ENCODE results near the gene DNM1.
"Not testable (repeated sequence)": the region's sequence is repeated elsewhere in the genome, so short reads cannot be mapped to it uniquely, and the experiment has no call there.

The DNM1 gene

DNA sequence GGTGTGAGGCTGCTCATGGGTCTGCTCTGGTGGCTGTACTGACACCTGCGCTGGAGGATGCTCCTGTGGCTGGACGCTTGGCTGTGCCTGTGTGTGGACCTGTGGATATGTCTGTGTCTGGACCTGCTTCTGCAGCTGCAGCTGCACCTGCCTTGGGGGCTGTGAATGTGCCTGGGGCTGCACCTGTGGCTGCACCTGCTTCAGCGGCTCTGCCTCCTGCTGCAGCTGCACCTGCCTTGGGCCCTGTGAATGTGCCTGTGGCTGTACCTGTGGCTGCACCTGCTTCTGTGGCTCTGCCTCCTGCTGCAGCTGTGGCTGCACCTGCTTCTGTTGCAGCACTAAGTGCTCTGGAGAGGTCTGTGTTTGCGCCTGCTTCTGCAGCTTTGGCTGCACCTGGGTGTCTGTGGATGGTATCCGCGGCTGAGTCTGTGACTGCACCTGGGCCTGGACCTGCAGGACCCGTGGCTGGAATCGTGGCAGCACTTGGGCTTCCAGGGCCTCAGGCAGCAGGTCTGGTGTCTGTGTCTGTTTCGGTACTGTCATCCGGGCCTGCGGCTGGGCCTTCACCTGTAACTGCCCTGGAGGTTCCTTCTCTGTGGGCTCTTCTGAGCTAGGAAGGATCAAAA is 24.3 kb upstream of the DNM1 start:
- no peak for DNase-seq

DNA sequence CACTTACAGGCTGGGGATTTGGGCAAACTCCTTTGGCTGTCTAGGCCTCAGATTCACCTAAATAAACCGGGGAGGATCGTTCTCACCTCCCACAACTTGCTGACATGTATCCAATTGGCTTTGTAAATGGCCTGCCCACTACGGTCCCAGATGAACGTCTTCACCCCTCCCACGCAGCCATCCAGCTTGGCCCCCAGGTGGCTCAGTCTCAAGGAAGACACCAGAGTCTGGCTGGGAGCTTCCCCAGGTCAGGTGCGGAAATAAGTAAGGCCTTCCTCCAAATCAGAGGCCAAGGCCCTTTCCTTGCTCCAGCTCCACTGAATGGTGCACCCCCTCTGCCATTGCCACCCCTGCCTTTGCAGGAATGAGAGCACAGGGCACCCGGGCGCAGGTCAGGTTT is 23.2 kb upstream of the DNM1 start:
- no peak for DNase-seq

DNA sequence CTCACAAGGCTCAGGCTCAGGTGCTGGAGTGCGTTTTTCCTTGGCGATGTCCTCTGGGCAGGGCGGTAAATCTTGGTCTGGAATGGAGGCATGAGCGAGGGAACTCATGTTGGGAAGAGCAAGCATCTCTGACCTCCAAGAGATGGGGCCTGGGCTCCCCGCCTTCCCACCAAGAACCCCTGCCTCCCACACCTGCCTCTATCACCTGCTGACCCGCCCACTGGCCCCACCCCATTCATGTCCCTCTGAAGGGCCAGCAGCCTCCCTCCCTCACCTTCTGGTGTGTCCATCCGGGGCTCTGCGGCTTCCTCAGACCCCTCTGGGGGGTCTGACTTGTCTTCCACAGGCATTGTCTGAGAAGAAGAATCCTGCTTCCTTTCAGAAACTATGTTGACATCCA is 22.7 kb upstream of the DNM1 start:
- DNase-seq: no peak

DNA sequence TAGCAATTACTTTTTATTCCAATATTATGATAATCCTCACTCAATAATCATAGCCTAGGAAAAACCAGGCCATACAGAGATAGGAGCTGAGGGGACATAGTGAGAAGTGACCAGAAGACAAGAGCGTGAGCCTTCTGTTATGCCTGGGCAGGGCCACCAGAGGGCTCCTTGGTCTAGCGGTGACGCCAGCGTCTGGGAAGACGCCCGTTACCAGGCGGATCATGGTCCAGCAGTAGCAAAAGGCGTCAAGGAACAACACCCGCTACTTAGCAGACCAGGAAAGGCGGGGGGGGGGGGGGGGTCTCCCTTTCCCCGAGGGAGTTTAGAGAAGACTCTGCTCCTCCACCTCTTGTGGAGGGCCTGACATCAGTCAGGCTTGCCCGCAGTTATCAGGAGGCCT is 21.7 kb upstream of the DNM1 start:
- DNase-seq: not testable (repeated sequence)

DNA sequence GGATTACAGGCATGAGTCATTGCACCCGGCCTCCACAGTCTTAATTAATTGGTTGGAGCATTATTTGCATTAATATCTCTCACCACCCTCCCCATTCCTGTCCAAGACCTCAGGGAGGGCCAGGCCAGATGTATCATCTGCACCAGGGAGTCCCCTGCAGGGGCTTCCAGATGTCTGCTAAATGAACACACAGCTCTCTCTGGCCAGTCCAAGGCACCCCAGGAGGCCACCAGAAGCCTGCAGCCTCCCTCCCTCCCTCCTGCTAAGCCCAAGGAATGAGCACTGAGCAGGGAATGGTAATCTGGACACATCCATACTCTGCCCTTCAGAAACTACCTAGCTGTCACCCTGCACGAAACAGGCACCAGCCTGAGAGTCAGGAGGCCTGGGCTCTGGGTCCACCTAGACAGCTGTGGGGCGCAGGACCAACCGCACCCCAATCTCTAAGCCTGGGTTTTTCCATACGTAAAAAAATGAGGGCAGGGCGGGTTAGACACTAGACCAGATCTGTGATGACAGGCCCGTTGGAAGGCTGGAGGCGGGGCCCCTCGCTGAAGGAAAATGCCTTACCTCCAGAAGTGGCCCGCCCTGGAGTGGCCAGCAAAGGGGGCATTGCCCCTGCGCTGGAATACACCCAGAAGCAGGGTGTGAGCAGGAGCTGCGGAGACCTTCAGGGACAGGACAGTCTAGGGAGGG is 20.1 kb upstream of the DNM1 start:
- DNase-seq: no peak

DNA sequence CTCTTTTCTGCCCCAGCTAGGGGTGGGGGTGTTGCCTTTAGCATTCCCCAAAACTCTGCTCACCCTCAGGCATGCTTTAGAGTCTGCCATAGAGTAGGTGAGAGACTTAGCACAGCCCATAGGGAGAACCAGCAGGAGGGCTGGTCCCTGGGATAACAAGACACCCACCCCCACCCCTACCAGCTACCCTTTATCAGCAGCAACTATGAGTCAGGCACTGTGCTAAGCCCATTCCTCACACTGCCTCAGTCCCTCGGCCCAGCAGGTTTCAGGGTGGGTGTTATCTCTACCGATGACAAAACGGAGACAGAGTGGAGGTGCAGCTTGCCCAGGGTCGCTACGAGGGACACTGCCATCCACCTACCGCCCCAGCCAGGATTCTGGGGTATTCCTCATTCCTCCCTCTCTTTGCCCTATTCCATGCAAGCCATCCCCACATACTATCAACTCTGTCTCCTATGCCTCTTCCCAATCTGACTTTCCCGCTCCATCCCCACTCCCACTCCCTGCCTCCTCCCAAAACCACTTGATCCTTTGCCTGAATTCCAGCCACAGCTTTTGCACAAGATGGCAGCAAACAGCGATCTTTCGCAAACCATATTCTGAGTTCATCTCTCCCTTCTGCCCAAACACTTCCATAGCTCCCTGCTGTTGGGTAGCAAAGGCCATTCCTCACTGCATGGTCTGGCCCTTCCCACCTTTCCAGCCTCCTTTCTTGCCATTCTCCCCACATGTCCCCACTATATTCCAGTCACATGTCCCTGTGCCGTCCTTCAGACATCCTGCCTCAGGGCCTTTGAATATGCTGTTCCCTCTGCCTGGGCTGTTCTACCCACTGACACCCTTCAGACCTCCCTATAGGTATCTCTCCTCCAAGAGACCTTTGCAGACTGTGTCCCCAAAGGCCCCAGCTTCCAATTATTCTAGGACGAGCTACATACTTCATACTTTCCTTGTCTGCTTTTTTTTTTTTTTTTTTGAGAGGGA is 16.9 kb upstream of the DNM1 start:
- no peak for DNase-seq

DNA sequence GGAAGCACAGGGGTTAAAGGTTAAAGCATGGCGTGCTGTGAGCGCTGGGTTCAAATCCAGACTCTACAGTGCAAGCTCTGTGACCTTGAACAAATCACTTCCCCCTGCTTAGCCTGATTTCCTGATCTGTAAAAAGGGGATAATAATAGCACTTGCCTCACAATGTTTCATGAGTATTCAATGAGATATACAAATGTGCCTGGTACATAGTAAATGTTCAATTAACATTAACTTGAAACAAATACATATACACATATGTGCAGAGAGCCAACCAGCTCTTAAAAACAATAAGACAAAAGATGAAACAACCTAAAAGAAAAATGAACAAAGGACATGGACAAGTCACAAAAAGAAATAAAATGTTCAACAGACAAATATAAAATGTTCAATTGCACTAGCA is 15.8 kb upstream of the DNM1 start:
- DNase-seq: no peak

DNA sequence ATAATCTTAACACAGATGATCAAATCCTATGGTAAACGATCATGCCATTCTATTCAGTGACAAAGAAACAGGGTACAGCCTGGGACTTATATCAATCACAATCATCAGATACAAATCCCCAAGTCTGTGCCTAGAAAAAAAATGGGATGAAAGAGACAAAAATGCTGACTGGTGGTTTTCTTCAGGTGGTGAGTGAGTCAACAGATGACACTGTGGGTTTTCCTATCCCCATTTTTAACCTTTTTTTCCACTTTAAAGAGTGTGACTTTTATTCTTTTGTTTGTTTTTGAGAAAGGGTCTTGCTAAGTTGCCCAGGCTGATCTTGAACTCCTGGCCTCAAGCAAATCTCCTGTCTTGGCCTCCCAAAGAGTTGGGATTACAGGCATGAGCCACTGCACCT is 15.0 kb upstream of the DNM1 start:
- no peak for DNase-seq

DNA sequence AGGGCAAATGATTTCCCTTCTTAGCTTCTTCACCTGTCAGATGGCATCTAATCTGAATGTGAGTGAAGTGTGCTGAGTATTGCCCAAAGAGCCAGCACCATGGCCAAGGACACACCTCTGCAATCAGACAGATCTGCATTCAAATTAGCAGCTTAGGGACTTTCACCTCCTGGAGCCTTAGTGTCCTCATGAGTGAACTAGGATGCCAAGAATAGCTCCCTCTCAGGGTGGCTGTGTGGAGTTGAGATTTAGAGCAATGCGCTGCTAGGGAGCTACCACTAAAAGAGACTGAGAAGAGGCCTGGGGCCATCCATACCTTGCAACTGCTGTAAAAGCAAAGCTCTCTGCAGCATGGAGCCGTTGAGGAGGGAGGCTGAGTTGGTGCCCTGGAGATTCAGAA is 13.2 kb upstream of the DNM1 start:
- no peak for DNase-seq

DNA sequence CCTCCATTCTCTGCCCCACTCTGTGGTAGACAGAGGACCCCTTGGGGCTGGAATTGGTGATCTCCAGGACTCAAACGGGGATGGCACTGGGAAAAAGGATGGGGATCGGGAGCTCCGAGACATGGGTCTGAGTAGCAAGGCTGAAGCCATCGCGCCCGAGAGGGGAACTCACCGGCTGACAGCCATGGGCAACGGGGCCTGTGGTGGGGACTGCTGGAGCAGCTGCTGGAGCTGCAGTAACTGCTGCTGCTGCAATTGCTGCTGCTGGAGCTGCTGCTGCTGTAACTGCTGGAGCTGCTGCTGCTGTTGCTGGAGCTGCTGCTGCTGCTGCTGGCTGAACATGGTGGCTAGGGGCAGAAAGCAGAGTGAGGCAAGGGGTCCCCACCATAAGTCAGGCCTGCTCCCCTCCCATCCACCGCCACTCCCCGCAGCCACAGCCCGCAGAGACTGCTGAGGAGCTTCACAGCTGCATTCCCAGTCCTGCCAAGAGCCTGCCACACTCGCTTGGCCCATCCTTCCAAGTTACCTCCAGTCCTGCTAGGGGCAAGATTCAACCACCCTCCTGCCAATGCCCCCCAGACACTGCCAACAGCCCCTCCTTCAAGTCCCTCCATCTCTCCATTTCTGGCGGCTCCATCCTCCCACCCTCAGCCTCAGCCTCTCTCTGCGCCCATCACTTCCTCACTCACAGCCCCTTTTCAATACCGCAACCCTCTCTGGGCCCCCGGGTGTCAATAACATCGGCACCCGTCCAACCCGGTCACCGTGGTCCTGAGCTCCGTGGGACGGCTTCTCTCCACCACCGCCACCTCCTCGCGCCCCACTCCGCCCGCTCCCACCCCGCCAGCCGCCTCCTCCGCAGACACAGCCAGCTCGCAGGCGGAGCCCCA is 12.4 kb upstream of the DNM1 start:
- peak; percentile 34 for DNase-seq

DNA sequence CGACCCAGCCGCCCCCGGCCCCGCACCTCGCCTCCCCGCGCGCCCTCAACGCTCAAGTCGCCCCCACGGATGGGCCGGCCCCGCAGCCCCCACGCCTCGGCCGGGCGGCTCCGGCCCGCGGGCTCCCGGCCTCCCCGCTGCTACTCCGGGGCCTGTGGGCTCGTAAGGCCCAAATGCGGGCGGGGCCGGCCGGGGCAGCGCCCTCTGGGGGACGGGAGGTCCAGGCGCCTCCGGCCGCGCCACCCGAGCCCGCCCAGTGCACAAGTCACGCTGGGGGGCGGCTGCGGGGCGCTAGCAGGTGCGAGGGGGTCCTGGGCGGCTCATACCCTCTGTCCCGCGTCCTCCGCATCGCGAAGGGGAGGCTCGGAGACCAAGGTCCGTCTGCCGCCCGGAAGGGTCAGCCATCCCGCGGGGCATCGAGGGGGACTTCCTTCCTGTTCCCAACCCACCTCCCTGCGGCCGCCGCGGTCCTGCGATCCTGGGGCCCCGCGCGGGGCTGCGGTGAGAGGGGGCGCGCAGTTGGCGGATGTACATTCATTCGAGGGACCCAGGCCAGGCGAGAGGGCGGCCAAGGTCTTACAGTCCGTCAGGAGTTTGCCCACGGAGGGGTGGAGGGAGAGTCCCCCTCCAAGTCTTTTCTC is 11.7 kb upstream of the DNM1 start, which contains the start of gene CIZ1:
TSS of gene CIZ1 (minus strand) at position 167 of the 641 bp plus-strand sequence. CDS start 715 bp downstream, outside the sequence.
- peak; percentile 51 for DNase-seq

DNA sequence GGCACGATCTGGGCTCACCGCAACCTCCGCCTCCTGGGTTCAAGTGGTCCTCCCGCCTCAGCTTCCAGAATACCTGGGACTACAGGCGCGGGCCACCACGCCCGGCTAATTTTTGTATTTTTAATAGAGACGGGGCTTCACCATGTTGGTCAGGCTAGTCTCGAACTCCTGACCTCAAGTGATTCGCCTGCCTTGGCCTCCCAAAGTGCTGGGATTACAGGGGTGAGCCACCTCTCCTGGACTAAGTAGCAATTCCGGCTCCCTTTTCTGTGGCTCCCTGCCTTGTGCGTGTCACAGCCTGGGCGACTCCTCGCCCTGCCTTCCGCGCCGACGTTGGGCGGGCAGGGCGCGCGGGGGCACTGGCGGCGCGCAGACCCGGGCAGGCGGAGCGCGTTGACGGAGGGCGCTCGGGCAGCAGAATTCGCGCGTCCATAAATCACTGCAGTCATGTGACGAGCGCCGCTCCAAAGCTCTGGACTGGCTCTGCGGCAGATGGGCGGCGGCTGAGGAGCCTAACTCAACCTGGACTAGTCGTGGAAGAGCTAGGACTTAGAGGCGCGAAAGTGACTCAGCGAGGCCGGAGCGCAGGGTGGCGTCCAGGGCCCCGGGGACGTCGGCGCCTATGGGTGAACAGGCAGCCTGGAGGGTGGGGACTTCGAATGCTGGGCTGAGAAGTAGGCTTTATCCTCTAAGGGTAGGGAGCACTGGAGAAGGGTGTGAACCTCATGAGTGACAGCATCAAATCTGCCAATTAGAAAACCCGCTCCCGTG is 10.4 kb upstream of the DNM1 start:
- DNase-seq: peak; percentile 10

DNA sequence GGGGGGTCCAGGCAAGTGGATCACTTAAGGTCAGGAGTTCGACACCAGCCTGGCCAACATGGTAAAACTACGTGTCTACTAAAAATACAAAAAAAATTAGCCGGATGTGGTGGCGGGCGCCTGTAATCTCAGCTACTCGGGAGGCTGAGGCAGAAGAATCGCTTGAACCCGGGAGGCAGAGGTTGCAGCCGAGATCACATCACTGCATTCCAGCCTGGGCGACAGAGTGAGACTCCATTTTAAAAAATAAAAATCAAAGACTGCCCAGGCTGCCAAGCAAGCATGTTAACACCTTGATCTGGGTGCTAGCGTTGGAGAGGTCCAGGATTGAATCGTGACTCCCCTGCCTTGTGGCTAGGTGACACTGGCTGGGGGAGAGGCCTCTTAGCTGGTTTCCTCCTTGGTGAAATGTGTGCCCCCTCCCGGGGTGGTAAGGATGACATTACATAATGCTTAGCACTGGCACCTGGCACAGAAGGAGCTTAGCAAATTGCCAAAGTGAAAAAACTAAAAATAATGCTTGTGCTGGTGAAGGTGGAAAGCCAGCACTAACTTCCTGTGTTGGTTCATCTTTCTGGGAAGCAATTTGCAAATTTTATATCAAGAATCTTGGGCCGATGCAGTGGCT is 9.6 kb upstream of the DNM1 start:
- DNase-seq: no peak

DNA sequence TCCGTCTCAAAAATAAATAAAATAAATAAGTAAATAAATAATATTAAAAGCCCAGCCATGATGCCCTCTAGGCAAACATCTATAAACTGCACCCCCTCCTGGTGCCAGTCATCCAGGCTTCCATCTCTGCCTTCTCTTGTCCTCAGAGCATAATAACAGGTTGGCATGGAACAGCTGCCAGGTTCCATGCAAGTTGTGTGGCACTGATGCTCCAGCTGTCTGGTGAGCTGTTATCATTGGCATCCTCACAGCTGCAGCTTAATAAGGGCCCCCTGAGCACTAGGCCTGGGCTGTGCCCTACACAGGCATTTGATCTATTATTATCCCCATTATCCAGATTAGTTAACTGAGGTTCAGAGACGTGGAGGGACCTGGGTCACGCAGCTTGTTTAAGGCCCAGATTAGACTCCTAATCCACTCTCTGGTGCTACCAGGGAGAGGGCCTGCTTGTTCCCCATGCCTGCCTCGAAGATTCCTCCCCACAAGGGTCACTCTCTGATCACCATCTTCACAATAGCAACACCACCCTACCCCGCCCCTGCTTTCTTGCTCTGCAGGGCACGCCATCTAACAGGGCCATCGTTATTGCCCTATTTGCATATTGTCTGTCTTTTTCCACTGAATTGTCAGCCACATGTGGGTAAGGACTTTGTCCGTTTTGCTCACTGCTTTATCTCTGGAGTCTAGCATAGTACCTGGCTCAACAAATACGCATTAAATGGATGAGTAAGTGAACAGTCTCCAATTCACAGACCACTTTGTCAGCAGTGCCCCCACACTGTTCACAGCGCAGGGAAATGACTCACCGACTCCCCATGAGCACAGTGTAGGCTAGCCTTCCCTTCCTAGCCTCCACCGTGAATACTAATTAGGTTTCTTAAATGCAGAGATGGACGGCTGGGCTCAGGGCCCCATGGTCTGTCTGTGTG is 1.5 kb upstream of the DNM1 start:
- DNase-seq: no peak

DNA sequence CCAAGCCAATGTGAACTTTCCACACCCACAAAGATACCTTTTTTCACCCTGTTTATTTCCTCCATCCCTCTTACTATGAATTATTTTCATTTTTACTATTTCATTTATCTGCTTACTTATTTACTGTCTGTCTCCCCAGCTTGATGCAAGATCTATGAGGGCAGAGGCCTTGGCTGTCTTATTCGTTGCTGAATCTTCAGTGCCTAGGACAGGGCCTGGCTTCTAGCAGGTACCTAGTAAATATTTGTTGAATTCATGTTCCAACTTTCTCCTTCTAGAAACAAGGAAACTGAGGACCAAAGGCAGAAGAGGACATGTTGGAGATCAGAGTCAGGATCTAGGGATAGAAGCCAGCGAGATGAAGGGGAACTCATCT is 543 bp upstream of the DNM1 start:
- DNase-seq: no peak

DNA sequence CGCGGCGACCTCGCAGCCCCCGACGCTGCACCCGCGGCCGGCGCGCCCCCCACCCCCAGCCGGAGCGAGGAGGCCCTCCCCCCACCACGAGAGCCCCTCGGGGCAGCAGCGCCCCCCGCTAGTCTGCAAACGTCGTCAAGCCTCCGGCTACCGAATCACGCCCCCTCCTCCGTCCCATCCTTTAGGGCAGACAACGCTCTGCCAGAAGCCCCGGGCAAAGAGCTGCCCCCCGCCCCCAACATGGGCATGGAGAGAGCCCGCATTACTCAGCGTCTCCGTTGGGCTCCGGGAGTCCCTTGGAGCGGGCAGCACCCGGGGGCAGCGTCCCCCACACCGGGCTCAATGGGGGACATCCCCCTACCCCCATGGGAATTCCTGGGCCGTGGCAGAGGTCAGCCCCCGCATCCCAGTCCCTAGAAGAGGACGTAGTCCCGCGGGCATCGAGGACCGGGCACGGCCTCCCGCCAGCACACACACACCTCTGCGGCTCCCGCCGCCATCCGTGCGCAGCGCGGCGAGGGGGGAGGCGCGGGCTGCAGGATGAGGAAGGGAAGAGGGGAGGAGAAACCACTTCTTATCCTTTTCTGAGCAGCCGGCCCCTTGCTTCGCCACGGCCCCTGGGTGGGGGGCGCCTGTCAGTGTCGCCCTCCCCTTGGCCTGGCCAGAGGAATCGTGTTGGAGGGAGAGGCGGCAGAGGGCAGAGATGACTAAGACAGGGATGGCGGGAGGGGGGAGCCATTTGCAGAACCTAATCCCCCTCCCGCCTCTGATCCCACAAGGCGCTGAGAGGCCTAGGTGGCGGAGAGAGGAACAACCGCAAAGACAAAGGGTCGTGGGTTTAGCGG is 750 bp downstream of the DNM1 start:
- DNase-seq: no peak

DNA sequence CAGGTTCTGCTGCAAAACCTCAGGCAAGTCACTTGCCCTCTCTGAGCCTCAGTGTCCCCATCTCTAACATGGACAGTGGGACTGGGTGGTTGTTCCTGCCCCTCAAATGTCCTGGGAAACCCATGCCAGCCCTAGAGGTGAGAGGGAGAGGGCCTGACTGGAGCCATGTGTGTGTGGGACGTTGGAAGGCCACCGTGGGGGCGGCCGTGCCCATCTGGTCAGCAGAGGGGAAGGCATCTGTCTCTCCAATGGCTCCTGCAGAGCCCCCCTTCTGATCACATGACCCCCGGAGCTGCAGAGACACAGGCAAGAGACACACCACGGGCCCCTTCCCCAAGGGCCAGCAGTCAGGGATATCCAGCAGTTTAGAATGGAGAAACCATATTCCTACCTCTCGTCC is 1.7 kb downstream of the DNM1 start:
- no peak for DNase-seq

DNA sequence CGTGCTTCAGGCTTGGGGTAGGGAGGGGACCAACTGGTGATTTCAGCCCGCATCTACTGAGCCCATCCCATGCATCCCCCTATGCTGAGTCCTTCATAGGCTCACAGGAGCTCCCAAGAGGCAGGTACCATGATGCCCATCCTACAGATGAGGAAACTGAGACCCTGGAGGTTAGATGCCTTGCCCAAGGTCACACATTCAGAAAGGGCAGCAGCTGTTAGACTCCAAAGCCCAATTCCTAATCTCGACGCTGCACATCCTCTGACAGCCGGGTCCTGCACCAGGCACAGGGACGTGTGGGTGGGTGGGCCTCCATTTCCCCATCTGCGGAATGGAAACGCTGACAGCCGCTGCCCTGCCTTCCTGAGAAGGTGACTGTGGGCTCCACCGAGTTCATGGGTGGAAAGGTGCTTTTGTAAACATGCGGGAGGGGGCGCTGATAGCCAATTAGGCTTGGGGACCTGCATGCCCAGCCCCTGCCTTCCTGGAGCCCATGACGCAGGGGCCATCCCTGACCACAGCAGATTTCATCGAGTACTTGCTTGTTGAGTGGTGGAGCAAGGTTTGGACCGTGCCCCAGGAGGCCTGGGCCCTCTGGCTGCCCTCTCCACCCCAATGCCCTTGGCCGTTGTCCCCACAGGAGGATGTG is 2.2 kb downstream of the DNM1 start:
- DNase-seq: no peak

Measured in effector CD8-positive, alpha-beta T cell (primary cell).